Colonic mucosa (tissue), 4 donors: Measurements from ENCODE around the gene STK33. TPM values are rescaled to one million over a fixed set of nuclear protein-coding genes. Genes with fewer than 3 reads are reported as not detected.

ENCODE experiments used
- DNase-seq: peaks from one replicate; pipeline ENCODE4 v3.0.0-alpha.2; 2020
- H3K27ac ChIP-seq: fragments of 200-600 bp; one replicate; pipeline ENCODE4 v1.8.0; 2021
- H3K27me3 ChIP-seq: fragments of 200-600 bp; one replicate; pipeline ENCODE4 v1.8.0; 2021
- H3K36me3 ChIP-seq: fragments of 200-600 bp; one replicate; pipeline ENCODE4 v1.8.0; 2021
- H3K4me1 ChIP-seq: fragments of 200-600 bp; one replicate; pipeline ENCODE4 v1.8.0; 2021; ENCODE audit warnings: mild to moderate bottlenecking
- H3K4me3 ChIP-seq: fragments of 200-600 bp; one replicate; pipeline ENCODE4 v1.8.0; 2021
- H3K9ac ChIP-seq, 2 donors: one replicate each; pipeline ENCODE4 v1.7.0; 2013; ENCODE audit warnings: control low read depth in 2 of 2, low read depth in 2 of 2, low read length in 2 of 2
- H3K9me3 ChIP-seq: fragments of 200-600 bp; one replicate; pipeline ENCODE4 v1.8.0; 2021
- intact Hi-C: fragments of 100-400 bp; cut with DNase I; formaldehyde crosslinking; loops from one replicate; pipeline ENCODE4 v1.14.1; 2022
- total RNA-seq, 2 donors: library from RNA; stranded (reverse); fragmentation: NEBNext Ultra II Directional in 1 of 2; extraction: Animal tissue kit (Norgen Biotek cat#: 25700) in 1 of 2; gene quantifications; one replicate each; pipeline ENCODE4 v1.2.1, GENCODE V29; 2021
- TF ChIP-seq, protein P1 (sequence below): fragments of 200-600 bp; IDR thresholded peaks from one replicate; pipeline ENCODE4 v1.8.0; 2022; ENCODE audit warnings: antibody characterized with exemption, mild to moderate bottlenecking
- donor health status: healthy.
- donor health status: DM: no; HTN: no; CAD: no.
- donor health status: DM: no; HTN: no; CAD: no.

Gene STK33
- total RNA-seq, 2 donors from 2014 or later: 3.7 to 4.1 TPM

DNA sequence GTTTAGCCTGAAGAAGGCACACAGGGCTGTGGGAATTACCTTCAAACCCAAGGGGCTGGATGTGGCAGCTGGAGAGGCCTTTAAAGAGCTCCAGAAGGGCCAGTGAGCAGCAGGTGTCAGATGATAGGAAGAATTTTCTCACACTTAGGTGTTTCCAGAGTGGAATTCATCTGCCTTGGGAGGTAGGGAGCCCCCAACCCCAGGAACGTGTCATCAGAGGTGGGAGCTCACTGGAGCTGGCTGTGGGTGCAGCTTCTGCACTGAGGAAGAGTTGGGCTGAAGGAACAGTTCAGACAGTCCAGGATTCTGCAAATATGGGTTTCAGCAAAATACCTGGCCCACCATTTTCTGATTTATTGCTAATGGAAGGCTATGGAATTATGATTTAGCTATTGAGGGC, 210.8 kb downstream of the STK33 start:
- no peaks in the 10 kb centered on the region for H3K4me1 ChIP-seq
- H3K9ac ChIP-seq: no peak overlapping the region
- TF ChIP-seq, protein P1, sequence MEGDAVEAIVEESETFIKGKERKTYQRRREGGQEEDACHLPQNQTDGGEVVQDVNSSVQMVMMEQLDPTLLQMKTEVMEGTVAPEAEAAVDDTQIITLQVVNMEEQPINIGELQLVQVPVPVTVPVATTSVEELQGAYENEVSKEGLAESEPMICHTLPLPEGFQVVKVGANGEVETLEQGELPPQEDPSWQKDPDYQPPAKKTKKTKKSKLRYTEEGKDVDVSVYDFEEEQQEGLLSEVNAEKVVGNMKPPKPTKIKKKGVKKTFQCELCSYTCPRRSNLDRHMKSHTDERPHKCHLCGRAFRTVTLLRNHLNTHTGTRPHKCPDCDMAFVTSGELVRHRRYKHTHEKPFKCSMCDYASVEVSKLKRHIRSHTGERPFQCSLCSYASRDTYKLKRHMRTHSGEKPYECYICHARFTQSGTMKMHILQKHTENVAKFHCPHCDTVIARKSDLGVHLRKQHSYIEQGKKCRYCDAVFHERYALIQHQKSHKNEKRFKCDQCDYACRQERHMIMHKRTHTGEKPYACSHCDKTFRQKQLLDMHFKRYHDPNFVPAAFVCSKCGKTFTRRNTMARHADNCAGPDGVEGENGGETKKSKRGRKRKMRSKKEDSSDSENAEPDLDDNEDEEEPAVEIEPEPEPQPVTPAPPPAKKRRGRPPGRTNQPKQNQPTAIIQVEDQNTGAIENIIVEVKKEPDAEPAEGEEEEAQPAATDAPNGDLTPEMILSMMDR: no peak
- no peaks in the 10 kb centered on the region for H3K9me3 ChIP-seq
- H3K27me3 ChIP-seq: no peaks in the 10 kb centered on the region
- H3K4me3 ChIP-seq: no peak overlapping the region
- no peak for DNase-seq
- no peak overlapping the region for H3K27ac ChIP-seq
- H3K36me3 ChIP-seq: no peaks in the 10 kb centered on the region
- intact Hi-C loops: no loop called here

DNA sequence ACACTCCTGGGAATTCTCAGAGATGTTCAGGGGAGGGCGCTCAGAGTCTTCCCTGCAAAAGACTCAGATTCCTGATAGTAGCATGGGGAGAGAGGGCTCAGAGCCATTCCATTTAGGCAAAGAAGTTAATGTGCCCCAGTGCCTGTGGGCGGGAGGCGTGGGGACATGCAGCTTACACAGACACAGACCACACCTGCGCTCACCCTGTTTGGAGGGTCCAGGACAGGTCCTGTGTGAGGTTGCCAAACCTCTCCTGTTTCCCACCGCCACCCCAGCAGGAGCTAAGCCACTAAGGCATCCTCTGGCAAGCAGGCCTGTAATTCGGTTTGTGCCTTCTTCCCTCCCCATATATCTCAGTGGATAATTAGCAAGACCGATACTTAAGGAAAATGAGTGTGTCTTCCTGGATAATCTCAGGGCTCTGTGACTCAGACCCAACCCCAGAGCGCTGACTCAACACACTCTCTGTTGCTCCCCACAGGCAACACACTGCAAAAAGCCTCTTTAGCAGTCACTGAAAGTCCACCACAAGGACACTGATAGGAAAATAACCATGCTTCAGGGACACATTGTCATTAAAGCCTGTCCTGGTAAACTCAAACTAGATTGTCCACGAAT, 211.5 kb downstream of the STK33 start:
- H3K4me3 ChIP-seq: no peak overlapping the region
- DNase-seq: no peak
- intact Hi-C loops: no loop called here
- H3K4me1 ChIP-seq: no peaks in the 10 kb centered on the region
- no peaks in the 10 kb centered on the region for H3K9me3 ChIP-seq
- TF ChIP-seq, protein P1: no peak
- H3K9ac ChIP-seq: no peak overlapping the region
- H3K36me3 ChIP-seq: no peaks in the 10 kb centered on the region
- no peak overlapping the region for H3K27ac ChIP-seq
- H3K27me3 ChIP-seq: no peaks in the 10 kb centered on the region

DNA sequence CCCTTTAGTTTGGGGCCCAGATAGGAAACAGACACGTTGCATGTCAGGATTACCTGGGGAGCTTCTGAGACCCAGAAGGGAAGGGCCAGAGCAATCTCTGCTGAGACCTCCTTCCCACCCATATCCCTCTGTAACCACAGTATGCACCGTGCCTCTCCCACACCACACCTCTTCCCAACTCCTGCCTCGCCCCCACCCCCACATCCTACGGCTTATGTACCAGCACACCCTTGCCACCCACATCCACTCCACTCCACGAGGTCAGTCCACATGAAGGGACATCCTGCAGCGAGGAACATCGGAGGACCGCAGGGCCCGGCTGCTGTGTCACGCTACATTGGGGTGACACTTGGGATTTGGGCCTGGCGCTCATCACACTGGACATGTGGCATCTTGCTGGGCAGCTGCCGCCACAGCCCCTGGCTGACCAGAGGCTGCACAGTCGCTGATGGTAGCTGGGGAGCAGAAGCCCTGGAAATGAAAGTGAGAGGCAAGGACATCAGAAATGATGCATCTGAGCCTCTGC, 212.1 kb downstream of the STK33 start:
- Histone ChIP-seq H3K27ac (no peak overlapping the region), H3K27me3 (no peaks in the 10 kb centered on the region), H3K9ac (no peak overlapping the region), H3K9me3 (no peaks in the 10 kb centered on the region), H3K4me1 (no peaks in the 10 kb centered on the region), H3K4me3 (no peak overlapping the region), H3K36me3 (no peaks in the 10 kb centered on the region)
- no peak for DNase-seq
- intact Hi-C loops: no loop called here
- TF ChIP-seq, protein P1: no peak

DNA sequence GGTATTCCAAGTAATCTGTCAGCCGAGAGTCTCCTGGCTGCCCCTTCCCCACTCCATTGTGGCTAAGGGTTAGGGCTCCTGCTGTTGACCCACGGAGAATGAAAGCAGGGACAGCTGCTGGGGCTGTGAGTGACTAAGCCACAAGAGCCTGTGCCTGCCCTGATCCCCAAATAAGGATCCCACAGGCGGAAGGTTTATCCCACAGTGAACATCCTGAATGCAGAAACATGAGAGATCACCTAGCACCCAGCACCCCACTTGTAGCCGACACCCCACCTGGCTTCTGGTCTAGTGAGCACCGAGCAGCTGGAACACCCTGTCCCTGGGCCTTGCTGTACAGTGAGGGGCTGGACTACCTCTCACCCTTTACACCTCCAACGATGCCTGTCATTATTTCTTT, 212.7 kb downstream of the STK33 start:
- H3K36me3 ChIP-seq: no peaks in the 10 kb centered on the region
- no peak overlapping the region for H3K27ac ChIP-seq
- H3K4me1 ChIP-seq: no peaks in the 10 kb centered on the region
- intact Hi-C loops: no loop called here
- no peaks in the 10 kb centered on the region for H3K27me3 ChIP-seq
- H3K9ac ChIP-seq: no peak overlapping the region
- no peak for DNase-seq
- no peaks in the 10 kb centered on the region for H3K9me3 ChIP-seq
- H3K4me3 ChIP-seq: no peak overlapping the region
- TF ChIP-seq, protein P1: no peak

DNA sequence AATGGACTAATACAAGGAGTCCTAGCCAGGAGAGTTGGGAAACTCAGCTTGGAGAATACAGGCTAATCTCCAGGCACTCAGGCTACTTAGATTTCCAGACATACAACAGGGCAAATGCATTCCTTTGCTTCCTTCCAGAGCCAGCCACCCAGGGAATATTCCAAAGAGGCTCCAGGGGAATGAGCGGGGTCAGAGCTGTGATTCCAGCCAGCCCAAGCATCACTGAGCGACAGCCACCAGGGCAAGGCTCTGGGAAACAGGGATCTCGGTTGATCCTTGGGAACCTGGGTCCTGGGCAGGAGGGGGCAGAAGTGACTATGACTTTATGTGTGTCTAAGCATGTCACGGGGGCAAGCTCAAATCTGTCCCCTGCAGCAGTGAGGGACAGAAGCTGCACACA, 218.1 kb downstream of the STK33 start:
- intact Hi-C loops: no loop called here
- Histone ChIP-seq H3K9me3 (no peaks in the 10 kb centered on the region), H3K4me3 (no peak overlapping the region), H3K36me3 (no peaks in the 10 kb centered on the region), H3K27ac (no peak overlapping the region), H3K9ac (no peak overlapping the region), H3K4me1 (no peaks in the 10 kb centered on the region), H3K27me3 (no peaks in the 10 kb centered on the region)
- TF ChIP-seq, protein P1: no peak
- DNase-seq: no peak
